Measurements from ENCODE around the gene KLRC4.

The KLRC4 gene

DNA sequence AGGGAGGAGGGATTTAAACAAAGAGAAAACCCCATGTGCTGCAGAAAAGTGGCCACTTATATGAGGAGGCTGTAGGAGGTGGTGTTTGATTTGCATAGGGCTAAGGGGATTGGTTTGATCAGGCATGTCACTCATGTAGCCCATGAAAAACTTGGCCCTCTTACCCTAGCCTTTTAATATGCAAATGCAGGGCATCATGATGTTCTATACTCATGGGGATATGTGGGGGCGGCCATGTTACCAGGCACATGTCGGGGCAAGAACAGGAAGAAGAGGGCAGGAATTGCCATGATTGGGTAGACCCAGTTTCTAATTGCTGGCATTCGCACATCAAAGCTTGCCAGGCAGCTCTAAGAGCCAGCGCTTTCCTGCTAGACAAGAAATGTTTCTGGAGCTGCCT, 48.5 kb downstream of the KLRC4 start:
- in situ Hi-C loops (cut with HindIII; ENCODE audit: low pct_ligation_motif_present, low sequenced_read_pairs): no loop called here
- no peak for DNase-seq
- H3K27ac ChIP-seq: peak overlapping the region; percentile 83

DNA sequence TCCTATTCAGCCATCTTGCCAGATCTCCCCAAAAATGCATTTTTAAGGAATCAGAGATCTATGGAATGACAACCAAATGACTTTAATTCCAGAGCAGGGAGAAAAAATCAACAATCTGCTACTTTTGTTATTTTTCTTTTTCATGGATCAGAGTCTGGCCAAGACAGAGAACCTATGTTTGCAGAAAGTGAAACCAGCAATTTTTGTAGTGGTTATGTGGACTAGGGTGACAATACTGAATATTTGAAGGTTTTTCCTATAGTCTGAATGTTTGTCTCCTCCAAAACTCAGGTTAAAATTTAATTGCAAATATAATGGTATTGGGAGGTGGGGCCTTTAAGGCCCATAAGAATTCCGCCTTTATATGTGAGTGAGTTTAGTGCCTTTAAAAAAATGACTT, 50.6 kb downstream of the KLRC4 start:
- in situ Hi-C loops (cut with HindIII; ENCODE audit: low pct_ligation_motif_present, low sequenced_read_pairs): no loop called here
- Histone ChIP-seq H3K27ac (no peak overlapping the region), H3K4me3 (ENCODE audit: low read depth, low read length) (no peak overlapping the region), H3K27me3 (replicated peaks) (no peaks in the 10 kb centered on the region), H3K36me3 (replicated peaks) (no peaks in the 10 kb centered on the region)
- DNase-seq: no peak
- TF ChIP-seq, protein P1, sequence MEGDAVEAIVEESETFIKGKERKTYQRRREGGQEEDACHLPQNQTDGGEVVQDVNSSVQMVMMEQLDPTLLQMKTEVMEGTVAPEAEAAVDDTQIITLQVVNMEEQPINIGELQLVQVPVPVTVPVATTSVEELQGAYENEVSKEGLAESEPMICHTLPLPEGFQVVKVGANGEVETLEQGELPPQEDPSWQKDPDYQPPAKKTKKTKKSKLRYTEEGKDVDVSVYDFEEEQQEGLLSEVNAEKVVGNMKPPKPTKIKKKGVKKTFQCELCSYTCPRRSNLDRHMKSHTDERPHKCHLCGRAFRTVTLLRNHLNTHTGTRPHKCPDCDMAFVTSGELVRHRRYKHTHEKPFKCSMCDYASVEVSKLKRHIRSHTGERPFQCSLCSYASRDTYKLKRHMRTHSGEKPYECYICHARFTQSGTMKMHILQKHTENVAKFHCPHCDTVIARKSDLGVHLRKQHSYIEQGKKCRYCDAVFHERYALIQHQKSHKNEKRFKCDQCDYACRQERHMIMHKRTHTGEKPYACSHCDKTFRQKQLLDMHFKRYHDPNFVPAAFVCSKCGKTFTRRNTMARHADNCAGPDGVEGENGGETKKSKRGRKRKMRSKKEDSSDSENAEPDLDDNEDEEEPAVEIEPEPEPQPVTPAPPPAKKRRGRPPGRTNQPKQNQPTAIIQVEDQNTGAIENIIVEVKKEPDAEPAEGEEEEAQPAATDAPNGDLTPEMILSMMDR (IDR thresholded peaks at IDR 0.05; ENCODE audit: low read depth, low read length, missing control alignments): no peak

More for the DNA sequence above, 48.5 kb downstream of the KLRC4 start:
- no peaks in the 10 kb centered on the region for H3K27me3 ChIP-seq (replicated peaks)
- no peaks in the 10 kb centered on the region for H3K36me3 ChIP-seq (replicated peaks)
- TF ChIP-seq, protein P1 (IDR thresholded peaks at IDR 0.05; ENCODE audit: low read depth, low read length, missing control alignments): no peak
- H3K4me3 ChIP-seq (ENCODE audit: low read depth, low read length): no peak overlapping the region

DNA sequence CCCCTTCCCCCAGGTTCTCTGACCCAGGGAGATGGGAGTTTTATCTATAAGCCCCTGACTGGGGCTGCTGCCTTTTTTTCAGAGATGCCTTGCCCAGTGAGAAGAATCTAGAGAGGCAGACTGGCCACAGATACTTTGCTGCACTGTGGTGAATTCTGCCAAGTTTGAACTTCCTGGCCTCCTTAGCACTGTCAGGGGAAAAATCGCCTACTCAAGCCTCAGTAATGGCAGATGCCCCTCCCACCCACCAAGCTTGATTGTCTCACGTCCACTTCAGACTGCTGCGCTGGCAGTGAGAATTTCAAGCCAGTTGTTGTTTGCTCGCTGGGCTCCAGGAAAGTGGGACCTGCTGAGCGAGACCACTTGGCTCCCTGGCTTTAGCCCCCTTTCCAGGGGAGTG, 51.4 kb downstream of the KLRC4 start:
- no peaks in the 10 kb centered on the region for H3K27me3 ChIP-seq (replicated peaks)
- no peak for DNase-seq
- TF ChIP-seq, protein P1 (IDR thresholded peaks at IDR 0.05; ENCODE audit: low read depth, low read length, missing control alignments): no peak
- in situ Hi-C loops (cut with HindIII; ENCODE audit: low pct_ligation_motif_present, low sequenced_read_pairs): no loop called here
- H3K27ac ChIP-seq: no peak overlapping the region
- H3K4me3 ChIP-seq (ENCODE audit: low read depth, low read length): no peak overlapping the region
- no peaks in the 10 kb centered on the region for H3K36me3 ChIP-seq (replicated peaks)
